Vagina (tissue), 2 donors: ENCODE data around the gene C7orf25. TPM values are rescaled to one million over a fixed set of nuclear protein-coding genes. Genes with fewer than 3 reads are reported as not detected.

Experiments
- DNase-seq, 2 donors: peaks; one replicate each; pipeline ENCODE4 v3.0.0-alpha.2; 2017; ENCODE audit errors: extremely low spot score in 2 of 2
- H3K27ac ChIP-seq: fragments of 200-600 bp; sonication (generic); one replicate; pipeline ENCODE4 v1.5.1; 2019
- H3K27me3 ChIP-seq: fragments of 200-600 bp; sonication (generic); one replicate; pipeline ENCODE4 v1.5.1; 2019
- H3K36me3 ChIP-seq, 2 donors: fragments of 200-600 bp; sonication (generic); one replicate each; pipeline ENCODE4 v1.5.1; 2017 to 2019
- H3K4me1 ChIP-seq: fragments of 200-600 bp; sonication (generic); one replicate; pipeline ENCODE4 v1.5.1; 2019
- H3K4me3 ChIP-seq, 2 donors: fragments of 200-600 bp; sonication (generic); 1 replicate in 1 of 2; 2 replicates in 1 of 2; pipeline ENCODE4 v1.5.1; 2016 to 2019
- H3K9me3 ChIP-seq: fragments of 200-600 bp; sonication (generic); one replicate; pipeline ENCODE4 v1.5.1; 2019
- POLR2A ChIP-seq, 2 donors: fragments of 450-650 bp; IDR thresholded peaks; one replicate each; pipeline ENCODE4 v1.6.1; 2017; ENCODE audit warnings: antibody characterized with exemption in 2 of 2, mild to moderate bottlenecking in 2 of 2, moderate library complexity in 2 of 2
- POLR2AphosphoS5 ChIP-seq, 2 donors: sonication (generic); formaldehyde crosslinking; IDR thresholded peaks; one replicate each; pipeline ENCODE4 v1.9.0; 2017; ENCODE audit warnings: antibody characterized with exemption in 2 of 2, mild to moderate bottlenecking in 2 of 2, low read depth in 1 of 2; ENCODE audit not compliant: insufficient read depth in 1 of 2
- intact Hi-C: fragments of 100-400 bp; cut with DNase I; formaldehyde crosslinking; loops from one replicate; pipeline ENCODE4 v1.15.1; 2023
- total RNA-seq: library from RNA; depleted of rRNA; stranded (reverse); fragments of >200 nt; gene quantifications from one replicate; pipeline ENCODE4 v1.2.3, GENCODE V29; 2016
- TF ChIP-seq, protein P1 (sequence below), 3 experiments: fragments of 450-650 bp in 2 of 3; fragments of 200-600 bp in 1 of 3; sonication (generic) in 1 of 3; IDR thresholded peaks; one replicate each; pipeline ENCODE4 v1.5.1; 2017 to 2019; ENCODE audit warnings: antibody characterized with exemption in 3 of 3, mild to moderate bottlenecking in 2 of 3, moderate library complexity in 2 of 3

Gene C7orf25
- total RNA-seq, 1 donor from 2014 or later: 5.4 TPM

DNA sequence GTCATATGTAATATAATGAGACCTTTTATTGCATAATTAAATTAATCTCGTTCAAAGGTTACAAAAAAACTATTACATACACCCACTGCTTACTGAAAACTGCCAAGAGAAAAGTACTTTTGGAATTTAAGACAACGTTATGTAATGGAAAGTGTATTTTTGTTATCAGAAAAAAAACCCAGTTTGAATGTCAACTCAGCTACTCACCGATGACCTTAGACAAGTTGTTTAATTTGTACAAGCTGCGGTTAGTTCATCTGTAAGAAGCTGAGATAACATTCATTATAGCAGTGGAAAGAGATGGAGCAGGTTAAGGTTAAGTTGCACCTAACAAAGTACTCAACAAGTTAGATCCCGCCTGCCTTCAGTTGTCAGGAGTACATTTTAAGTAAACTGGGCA, 19.0 kb upstream of the C7orf25 start:
- Histone ChIP-seq H3K4me1 (peaks cover 76% of the 10 kb centered on the region), H3K27me3 (no peaks in the 10 kb centered on the region), H3K4me3 (peak overlapping the region; percentile 60 to 91), H3K27ac (no peak overlapping the region), H3K9me3 (no peaks in the 10 kb centered on the region), H3K36me3 (peaks cover 0 to 17% of the 10 kb centered on the region in 2 donors)
- no peak for DNase-seq
- TF ChIP-seq, protein P1, sequence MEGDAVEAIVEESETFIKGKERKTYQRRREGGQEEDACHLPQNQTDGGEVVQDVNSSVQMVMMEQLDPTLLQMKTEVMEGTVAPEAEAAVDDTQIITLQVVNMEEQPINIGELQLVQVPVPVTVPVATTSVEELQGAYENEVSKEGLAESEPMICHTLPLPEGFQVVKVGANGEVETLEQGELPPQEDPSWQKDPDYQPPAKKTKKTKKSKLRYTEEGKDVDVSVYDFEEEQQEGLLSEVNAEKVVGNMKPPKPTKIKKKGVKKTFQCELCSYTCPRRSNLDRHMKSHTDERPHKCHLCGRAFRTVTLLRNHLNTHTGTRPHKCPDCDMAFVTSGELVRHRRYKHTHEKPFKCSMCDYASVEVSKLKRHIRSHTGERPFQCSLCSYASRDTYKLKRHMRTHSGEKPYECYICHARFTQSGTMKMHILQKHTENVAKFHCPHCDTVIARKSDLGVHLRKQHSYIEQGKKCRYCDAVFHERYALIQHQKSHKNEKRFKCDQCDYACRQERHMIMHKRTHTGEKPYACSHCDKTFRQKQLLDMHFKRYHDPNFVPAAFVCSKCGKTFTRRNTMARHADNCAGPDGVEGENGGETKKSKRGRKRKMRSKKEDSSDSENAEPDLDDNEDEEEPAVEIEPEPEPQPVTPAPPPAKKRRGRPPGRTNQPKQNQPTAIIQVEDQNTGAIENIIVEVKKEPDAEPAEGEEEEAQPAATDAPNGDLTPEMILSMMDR (IDR thresholded peaks at IDR 0.05): no peak
- TF ChIP-seq POLR2AphosphoS5 (IDR thresholded peaks at IDR 0.05; ENCODE audit: insufficient read depth in 1 of 2, low read depth in 1 of 2) (no peak), POLR2A (IDR thresholded peaks at IDR 0.05) (no peak)
- intact Hi-C loops: no loop called here

DNA sequence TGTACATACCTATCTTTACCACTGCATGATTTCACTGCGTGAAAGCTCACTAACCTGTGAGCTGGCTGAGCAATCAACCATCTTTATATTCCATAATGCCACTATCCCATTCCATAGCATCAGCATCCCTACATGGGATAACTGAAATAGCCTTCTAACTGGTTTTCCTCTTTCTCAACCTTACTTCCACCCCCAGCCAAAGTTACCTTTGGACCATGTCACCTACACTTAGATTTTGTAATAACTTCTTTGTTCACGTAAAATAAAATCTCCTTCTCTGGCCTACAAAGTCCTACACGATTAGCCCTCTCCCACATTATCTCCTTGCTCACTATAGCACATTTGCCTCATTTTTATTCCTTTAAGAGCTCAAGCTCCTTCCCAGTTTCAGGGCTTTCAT, 17.6 kb upstream of the C7orf25 start:
- DNase-seq: no peak
- no peak for TF ChIP-seq POLR2A (IDR thresholded peaks at IDR 0.05)
- Histone ChIP-seq H3K27ac (no peak overlapping the region), H3K27me3 (no peaks in the 10 kb centered on the region), H3K4me3 (no peak overlapping the region), H3K36me3 (peaks cover 0 to 20% of the 10 kb centered on the region in 2 donors), H3K4me1 (peaks cover 73% of the 10 kb centered on the region), H3K9me3 (no peaks in the 10 kb centered on the region)
- intact Hi-C loops: no loop called here

DNA sequence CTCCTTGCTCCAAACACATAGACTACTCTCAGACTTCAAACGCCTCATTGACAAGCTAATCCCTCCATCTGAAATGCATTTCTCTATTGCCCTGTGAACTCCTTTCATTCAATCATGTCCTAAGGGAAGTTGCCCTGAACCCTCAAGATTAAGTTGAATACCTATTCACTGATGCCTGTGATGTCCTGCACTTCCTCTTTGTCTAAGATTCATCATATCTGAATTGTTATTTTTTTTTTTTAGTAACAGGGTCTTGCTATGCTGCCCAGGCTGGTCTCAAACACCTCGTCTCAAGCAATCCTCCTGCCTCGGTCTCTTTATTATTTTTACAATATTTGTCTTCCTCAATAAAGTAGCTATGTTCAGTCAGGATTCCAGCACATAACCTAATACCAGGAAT, 16.9 kb upstream of the C7orf25 start:
- Histone ChIP-seq H3K27ac (no peak overlapping the region), H3K36me3 (peaks cover 0 to 25% of the 10 kb centered on the region in 2 donors), H3K4me1 (peaks cover 66% of the 10 kb centered on the region), H3K9me3 (no peaks in the 10 kb centered on the region), H3K4me3 (no peak overlapping the region), H3K27me3 (no peaks in the 10 kb centered on the region)
- intact Hi-C loops: no loop called here
- TF ChIP-seq POLR2AphosphoS5 (IDR thresholded peaks at IDR 0.05; ENCODE audit: insufficient read depth in 1 of 2, low read depth in 1 of 2): no peak
- TF ChIP-seq POLR2A (IDR thresholded peaks at IDR 0.05): no peak
- TF ChIP-seq, protein P1 (IDR thresholded peaks at IDR 0.05): no peak
- DNase-seq: no peak

DNA sequence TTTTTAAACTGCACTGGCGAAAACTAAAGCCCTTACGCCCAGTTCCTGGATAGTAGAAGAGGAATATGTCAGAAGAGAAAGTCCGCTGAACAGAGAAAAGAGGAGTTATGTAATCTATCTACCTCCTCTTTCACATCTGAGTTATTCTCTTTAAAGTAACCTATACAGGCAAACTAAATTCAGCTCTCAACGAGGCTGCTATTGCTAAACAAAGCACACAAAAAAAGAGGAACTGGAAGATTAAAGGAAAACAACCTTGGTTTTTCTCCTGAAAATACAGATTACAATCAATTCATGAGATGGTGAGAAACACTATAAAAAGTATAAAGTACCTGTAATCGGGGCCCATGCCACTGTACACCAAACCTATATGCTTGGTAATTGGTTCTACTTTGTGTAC, 14.3 kb upstream of the C7orf25 start:
- DNase-seq: no peak
- intact Hi-C loops: no loop called here
- H3K36me3 ChIP-seq: peaks cover 0 to 48% of the 10 kb centered on the region in 2 donors

DNA sequence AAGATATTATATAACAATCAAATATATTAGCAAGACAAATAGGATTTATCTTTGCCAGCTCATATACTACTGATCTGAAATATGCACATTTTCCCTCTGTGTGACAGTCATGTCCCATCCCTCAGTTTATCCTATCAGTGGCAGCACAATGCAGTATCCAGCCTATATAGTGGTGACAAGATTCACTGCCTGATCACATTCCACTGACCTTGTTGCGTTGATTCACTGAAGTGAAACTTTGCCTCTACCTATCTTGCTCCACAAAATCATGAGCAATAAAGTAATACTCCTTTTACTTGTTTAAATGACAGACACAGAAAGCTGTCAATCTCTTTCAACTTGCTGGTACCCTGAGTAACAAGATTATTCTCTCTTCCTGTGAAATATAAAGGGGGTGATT, 13.8 kb upstream of the C7orf25 start:
- Histone ChIP-seq H3K36me3 (peaks cover 0 to 54% of the 10 kb centered on the region in 2 donors), H3K4me1 (peaks cover 48% of the 10 kb centered on the region), H3K27me3 (no peaks in the 10 kb centered on the region), H3K9me3 (no peaks in the 10 kb centered on the region), H3K27ac (no peak overlapping the region), H3K4me3 (no peak overlapping the region)
- TF ChIP-seq, protein P1 (IDR thresholded peaks at IDR 0.05): no peak
- TF ChIP-seq POLR2A (IDR thresholded peaks at IDR 0.05): no peak
- no peak for TF ChIP-seq POLR2AphosphoS5 (IDR thresholded peaks at IDR 0.05; ENCODE audit: insufficient read depth in 1 of 2, low read depth in 1 of 2)
- DNase-seq: no peak
- intact Hi-C loops: no loop called here

More for the DNA sequence above, 14.3 kb upstream of the C7orf25 start:
- TF ChIP-seq POLR2A (IDR thresholded peaks at IDR 0.05) (no peak), POLR2AphosphoS5 (IDR thresholded peaks at IDR 0.05; ENCODE audit: insufficient read depth in 1 of 2, low read depth in 1 of 2) (no peak)
- TF ChIP-seq, protein P1 (IDR thresholded peaks at IDR 0.05): no peak
- no peak overlapping the region for H3K27ac ChIP-seq
- H3K4me3 ChIP-seq: no peak overlapping the region
- H3K9me3 ChIP-seq: no peaks in the 10 kb centered on the region
- H3K27me3 ChIP-seq: no peaks in the 10 kb centered on the region
- H3K4me1 ChIP-seq: peaks cover 53% of the 10 kb centered on the region
